Parathyroid adenoma (tissue), 2 donors: ENCODE data around the gene BACE2.

Source experiments
- H2AFZ ChIP-seq: fragments of 300-600 bp; sonication (generic); one replicate; pipeline ENCODE4 v1.7.0; 2017; ENCODE audit warnings: antibody characterized with exemption, mild to moderate bottlenecking
- H3K27ac ChIP-seq: fragments of 300-600 bp; sonication (generic); one replicate; pipeline ENCODE4 v1.7.0; 2017
- H3K27me3 ChIP-seq: fragments of 300-600 bp; sonication (generic); one replicate; pipeline ENCODE4 v1.7.0; 2017; ENCODE audit warnings: low read length; ENCODE audit not compliant: control insufficient read depth, insufficient read depth
- H3K36me3 ChIP-seq: fragments of 300-600 bp; sonication (generic); one replicate; pipeline ENCODE4 v1.7.0; 2017; ENCODE audit warnings: low read length; ENCODE audit not compliant: control insufficient read depth, insufficient read depth
- H3K4me1 ChIP-seq: fragments of 300-600 bp; sonication (generic); one replicate; pipeline ENCODE4 v1.7.0; 2017; ENCODE audit warnings: control low read depth
- H3K4me2 ChIP-seq: fragments of 300-600 bp; sonication (generic); one replicate; pipeline ENCODE4 v1.7.0; 2017; ENCODE audit warnings: low read length
- H3K4me3 ChIP-seq: fragments of 300-600 bp; sonication (generic); one replicate; pipeline ENCODE4 v1.7.0; 2017; ENCODE audit warnings: low read depth, low read length
- H3K79me2 ChIP-seq: fragments of 300-600 bp; sonication (generic); one replicate; pipeline ENCODE4 v1.7.0; 2017; ENCODE audit warnings: control low read depth
- H3K9ac ChIP-seq: fragments of 300-600 bp; sonication (generic); one replicate; pipeline ENCODE4 v1.7.0; 2017; ENCODE audit warnings: mild to moderate bottlenecking
- H3K9me3 ChIP-seq: fragments of 300-600 bp; sonication (generic); one replicate; pipeline ENCODE4 v1.7.0; 2017; ENCODE audit warnings: low read length; ENCODE audit not compliant: control insufficient read depth
- TF ChIP-seq, protein P1 (sequence below): fragments of 300-600 bp; sonication (generic); IDR thresholded peaks from one replicate; pipeline ENCODE4 v1.7.0; 2017; ENCODE audit warnings: antibody characterized with exemption, mild to moderate bottlenecking
- donor health status: primary hyperparathyroidism.

Gene BACE2

DNA sequence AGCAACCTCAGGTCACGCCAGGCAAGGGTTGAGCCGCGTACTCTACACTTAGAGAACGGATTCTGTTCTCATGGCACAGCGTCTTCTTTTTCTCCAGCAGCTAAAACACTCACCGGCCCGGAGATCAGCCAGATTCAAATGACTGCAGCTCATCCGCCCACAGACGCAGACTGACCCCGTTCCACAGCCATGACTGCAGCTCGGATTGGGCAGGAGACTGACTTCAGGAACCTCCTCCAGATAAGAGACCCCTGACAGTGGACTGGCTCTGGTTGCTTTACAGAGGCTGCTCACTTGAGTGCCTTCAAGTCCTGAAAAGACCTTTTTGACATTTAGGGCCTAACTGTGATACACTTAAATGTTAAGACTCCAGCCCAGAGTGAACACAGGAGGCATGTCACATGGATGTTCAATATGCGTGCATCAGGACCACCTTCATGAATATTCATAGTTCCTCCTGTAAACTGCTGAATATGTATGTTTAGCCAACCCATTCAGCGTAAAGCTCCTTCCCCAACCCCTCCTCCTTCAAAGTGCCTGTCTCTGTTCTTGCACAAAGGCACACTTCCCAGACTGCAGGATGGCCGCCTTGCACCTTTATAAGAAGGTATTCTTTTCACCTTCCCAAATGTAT lies 42.6 kb downstream of the BACE2 start:
- H3K36me3 ChIP-seq = no peaks in the 10 kb centered on the region
- TF ChIP-seq, protein P1, sequence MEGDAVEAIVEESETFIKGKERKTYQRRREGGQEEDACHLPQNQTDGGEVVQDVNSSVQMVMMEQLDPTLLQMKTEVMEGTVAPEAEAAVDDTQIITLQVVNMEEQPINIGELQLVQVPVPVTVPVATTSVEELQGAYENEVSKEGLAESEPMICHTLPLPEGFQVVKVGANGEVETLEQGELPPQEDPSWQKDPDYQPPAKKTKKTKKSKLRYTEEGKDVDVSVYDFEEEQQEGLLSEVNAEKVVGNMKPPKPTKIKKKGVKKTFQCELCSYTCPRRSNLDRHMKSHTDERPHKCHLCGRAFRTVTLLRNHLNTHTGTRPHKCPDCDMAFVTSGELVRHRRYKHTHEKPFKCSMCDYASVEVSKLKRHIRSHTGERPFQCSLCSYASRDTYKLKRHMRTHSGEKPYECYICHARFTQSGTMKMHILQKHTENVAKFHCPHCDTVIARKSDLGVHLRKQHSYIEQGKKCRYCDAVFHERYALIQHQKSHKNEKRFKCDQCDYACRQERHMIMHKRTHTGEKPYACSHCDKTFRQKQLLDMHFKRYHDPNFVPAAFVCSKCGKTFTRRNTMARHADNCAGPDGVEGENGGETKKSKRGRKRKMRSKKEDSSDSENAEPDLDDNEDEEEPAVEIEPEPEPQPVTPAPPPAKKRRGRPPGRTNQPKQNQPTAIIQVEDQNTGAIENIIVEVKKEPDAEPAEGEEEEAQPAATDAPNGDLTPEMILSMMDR = no peak
- no peaks in the 10 kb centered on the region for H3K79me2 ChIP-seq
- H3K27me3 ChIP-seq = no peaks in the 10 kb centered on the region
- no peaks in the 10 kb centered on the region for H3K4me1 ChIP-seq
- H2AFZ ChIP-seq = no peak overlapping the region
- no peak overlapping the region for H3K4me2 ChIP-seq
- no peak overlapping the region for H3K27ac ChIP-seq
- H3K9ac ChIP-seq = no peak overlapping the region
- no peaks in the 10 kb centered on the region for H3K9me3 ChIP-seq
- H3K4me3 ChIP-seq = no peak overlapping the region

DNA sequence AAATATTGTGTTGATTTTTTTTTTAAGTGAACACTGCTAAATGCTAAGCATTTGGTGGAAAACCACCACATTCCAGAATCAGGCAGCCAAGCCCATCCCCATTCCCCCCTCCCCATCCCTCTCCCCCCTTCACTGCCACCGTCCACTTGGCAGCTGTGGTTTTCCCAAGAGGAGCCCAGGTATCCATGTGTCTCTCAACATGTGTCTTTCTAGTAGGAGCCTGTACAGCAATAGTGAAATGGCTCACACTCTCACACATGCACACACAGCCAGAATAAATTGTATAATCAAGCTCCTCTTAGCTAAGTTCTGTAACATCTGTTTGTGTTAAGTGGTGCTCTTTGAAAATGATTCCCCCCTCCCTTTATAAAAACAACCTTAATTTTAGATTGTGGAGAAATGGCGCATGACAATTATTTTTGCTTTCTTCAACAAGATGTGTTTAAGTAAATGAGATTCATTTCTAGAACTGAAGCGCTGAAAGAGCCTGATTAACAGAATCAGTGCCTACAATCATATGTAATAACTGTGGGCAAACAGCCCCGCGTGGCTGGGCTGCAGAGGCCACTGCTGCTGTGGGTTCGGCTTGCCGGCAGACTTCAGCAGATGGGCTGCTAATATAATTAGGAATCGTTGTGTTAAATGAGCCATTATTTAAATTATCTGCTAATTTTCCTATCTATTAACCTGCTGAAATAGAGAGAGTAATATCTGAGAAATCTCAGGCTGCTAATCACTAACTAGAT lies 43.3 kb downstream of the BACE2 start:
- Histone ChIP-seq H3K27ac (no peak overlapping the region), H3K9ac (no peak overlapping the region), H3K4me1 (no peaks in the 10 kb centered on the region), H3K9me3 (no peaks in the 10 kb centered on the region), H3K79me2 (no peaks in the 10 kb centered on the region), H2AFZ (no peak overlapping the region), H3K4me3 (no peak overlapping the region), H3K36me3 (no peaks in the 10 kb centered on the region), H3K27me3 (no peaks in the 10 kb centered on the region), H3K4me2 (no peak overlapping the region)
- TF ChIP-seq, protein P1 = no peak

DNA sequence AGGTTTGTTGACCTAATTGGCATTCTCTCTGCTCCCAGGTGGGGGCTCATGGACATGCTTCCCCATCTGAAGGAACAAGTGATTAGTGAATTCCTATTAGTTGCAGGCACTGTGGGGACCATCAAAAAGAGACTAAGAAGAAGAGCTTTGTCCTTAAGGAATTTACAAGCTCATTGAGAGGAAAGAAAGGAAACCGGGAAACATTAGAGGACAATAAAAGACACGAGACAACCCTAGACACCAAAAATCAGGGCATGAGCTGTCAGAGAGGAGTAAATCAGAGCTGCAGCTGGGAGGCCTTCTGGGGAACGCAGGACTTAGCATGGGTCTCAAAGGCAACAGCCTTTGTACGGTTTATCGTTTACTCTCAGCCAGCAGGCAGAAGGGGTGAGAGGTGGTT lies 45.1 kb downstream of the BACE2 start:
- Histone ChIP-seq H3K79me2 (no peaks in the 10 kb centered on the region), H3K36me3 (no peaks in the 10 kb centered on the region), H3K27ac (no peak overlapping the region), H3K4me2 (no peak overlapping the region), H3K9me3 (no peaks in the 10 kb centered on the region), H3K4me1 (no peaks in the 10 kb centered on the region), H3K9ac (no peak overlapping the region), H3K4me3 (no peak overlapping the region), H2AFZ (no peak overlapping the region), H3K27me3 (no peaks in the 10 kb centered on the region)
- TF ChIP-seq, protein P1 = no peak

DNA sequence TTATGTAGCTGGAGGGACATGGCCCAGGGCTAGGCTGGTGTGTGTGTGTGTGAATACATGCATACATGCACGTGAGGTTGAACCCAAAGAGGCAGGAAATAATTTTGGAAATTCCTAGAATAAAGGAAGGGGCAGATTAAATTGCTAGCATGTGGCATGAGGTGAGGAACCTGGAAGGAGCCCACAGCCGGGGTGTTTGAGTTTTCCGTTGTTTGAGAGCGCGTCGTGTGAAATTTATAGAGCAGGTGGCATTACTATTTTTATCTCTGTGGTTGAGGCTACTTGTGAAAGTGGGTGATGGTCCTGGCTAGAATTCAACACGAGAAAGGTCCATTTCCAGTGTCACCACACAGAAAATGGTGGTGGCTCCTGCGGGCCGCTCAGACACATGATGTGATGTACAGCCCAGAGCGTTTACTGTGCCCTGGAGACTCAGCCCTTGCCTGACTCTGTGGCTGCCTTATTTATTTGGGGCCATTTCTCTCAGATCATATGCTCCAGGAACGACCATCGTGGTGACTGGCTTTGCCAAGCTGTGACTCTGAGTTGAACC lies 48.0 kb downstream of the BACE2 start:
- H3K4me3 ChIP-seq = no peak overlapping the region
- no peaks in the 10 kb centered on the region for H3K27me3 ChIP-seq
- no peak overlapping the region for H2AFZ ChIP-seq
- no peak overlapping the region for H3K27ac ChIP-seq
- TF ChIP-seq, protein P1 = no peak
- H3K4me1 ChIP-seq = no peaks in the 10 kb centered on the region
- H3K36me3 ChIP-seq = no peaks in the 10 kb centered on the region
- no peak overlapping the region for H3K9ac ChIP-seq
- H3K79me2 ChIP-seq = no peaks in the 10 kb centered on the region
- no peaks in the 10 kb centered on the region for H3K9me3 ChIP-seq
- H3K4me2 ChIP-seq = no peak overlapping the region
